Suprapubic skin (tissue), 4 donors: ENCODE results near the gene DAGLB. TPM values are rescaled to one million over a fixed set of nuclear protein-coding genes. Genes with fewer than 3 reads are reported as not detected.
"Not testable (repeated sequence)": the region's sequence is repeated elsewhere in the genome, so short reads cannot be mapped to it uniquely, and the experiment has no call there.

Experiments
- DNase-seq, 2 donors: peaks; one replicate each; pipeline ENCODE4 v3.0.0-alpha.2; 2019; ENCODE audit warnings: low spot score in 2 of 2
- H3K27ac ChIP-seq: fragments of 200-600 bp; sonication (generic); one replicate; pipeline ENCODE4 v1.5.1; 2019
- H3K27me3 ChIP-seq: fragments of 200-600 bp; sonication (generic); one replicate; pipeline ENCODE4 v1.5.1; 2019
- H3K36me3 ChIP-seq: fragments of 200-600 bp; sonication (generic); one replicate; pipeline ENCODE4 v1.5.1; 2019
- H3K4me1 ChIP-seq: fragments of 200-600 bp; sonication (generic); one replicate; pipeline ENCODE4 v1.5.1; 2019
- H3K4me3 ChIP-seq: fragments of 200-600 bp; sonication (generic); one replicate; pipeline ENCODE4 v1.5.1; 2019; ENCODE audit warnings: mild to moderate bottlenecking
- H3K9me3 ChIP-seq: fragments of 200-600 bp; sonication (generic); one replicate; pipeline ENCODE4 v1.5.1; 2019
- CTCF ChIP-seq, 2 donors: fragments of 200-600 bp in 1 of 2; fragments of 450-650 bp in 1 of 2; sonication (generic) in 1 of 2; IDR thresholded peaks; one replicate each; pipeline ENCODE4 v1.5.1; 2016 to 2019; ENCODE audit warnings: antibody characterized with exemption in 2 of 2, mild to moderate bottlenecking in 1 of 2, moderate library complexity in 1 of 2
- EP300 ChIP-seq: sonication (generic); formaldehyde crosslinking; IDR thresholded peaks from one replicate; pipeline ENCODE4 v1.6.1; 2017; ENCODE audit warnings: antibody characterized with exemption
- POLR2A ChIP-seq, 2 donors: fragments of 450-650 bp; IDR thresholded peaks; one replicate each; pipeline ENCODE4 v1.6.1; 2017; ENCODE audit warnings: antibody characterized with exemption in 2 of 2, mild to moderate bottlenecking in 2 of 2, moderate library complexity in 2 of 2
- POLR2AphosphoS5 ChIP-seq, 3 donors: sonication (generic); formaldehyde crosslinking; IDR thresholded peaks; one replicate each; pipeline ENCODE4 v1.6.1; 2017; ENCODE audit warnings: antibody characterized with exemption in 3 of 3
- WGBS: methylation state at CpG from one replicate; pipeline ENCODE4 v1.1.5; 2018; 5-methylcytosine and 5-hydroxymethylcytosine counted together
- total RNA-seq, 4 donors: library from RNA; depleted of rRNA; stranded (reverse); fragments of >200 nt; gene quantifications; one replicate each; pipeline ENCODE4 v1.1.0, GENCODE V29; 2016

DAGLB gene
- total RNA-seq, 4 donors from 2014 or later: 19.0 to 61.2 (median 22.0) TPM

- TF ChIP-seq CTCF (IDR thresholded peaks at IDR 0.05) (no peak), POLR2AphosphoS5 (IDR thresholded peaks at IDR 0.05) (no peak)
- Histone ChIP-seq H3K4me3 (peak overlapping the region; percentile 14), H3K4me1 (peaks cover 77% of the 10 kb centered on the region), H3K27ac (peak overlapping the region; percentile 72), H3K27me3 (no peaks in the 10 kb centered on the region), H3K36me3 (peaks cover 34% of the 10 kb centered on the region), H3K9me3 (no peaks in the 10 kb centered on the region)
- 26% methylated on average over 10 of the region's 12 CpGs for WGBS
- DNase-seq: no peak
Observed at GRCh38 chr7:6398943-6399342, 48.8 kb downstream of the DAGLB start.

GRCh38 chr7:6397759-6398495 is 49.8 kb downstream of the DAGLB start:
- not testable (repeated sequence) for H3K27me3 ChIP-seq, H3K4me3 ChIP-seq, H3K9me3 ChIP-seq, DNase-seq
- 66% methylated on average over 13 of the region's 15 CpGs for WGBS
- H3K36me3 ChIP-seq: peaks cover 26% of the 10 kb centered on the region
- peak overlapping the region; percentile 42 for H3K27ac ChIP-seq
- H3K4me1 ChIP-seq: peaks cover 81% of the 10 kb centered on the region

GRCh38 chr7:6395898-6396595 is 51.7 kb downstream of the DAGLB start:
- Histone ChIP-seq H3K9me3 (no peaks in the 10 kb centered on the region), H3K4me3 (peak overlapping the region; percentile 6), H3K27ac (peak overlapping the region; percentile 65), H3K4me1 (peaks cover 90% of the 10 kb centered on the region), H3K27me3 (no peaks in the 10 kb centered on the region), H3K36me3 (peaks cover 17% of the 10 kb centered on the region)
- no peak for TF ChIP-seq POLR2AphosphoS5 (IDR thresholded peaks at IDR 0.05)
- DNase-seq: no peak
- 60% methylated on average over 23 of the region's 23 CpGs for WGBS

GRCh38 chr7:6394114-6394513 is 53.6 kb downstream of the DAGLB start:
- Histone ChIP-seq H3K9me3 (no peaks in the 10 kb centered on the region), H3K27me3 (no peaks in the 10 kb centered on the region), H3K4me1 (peaks cover 80% of the 10 kb centered on the region), H3K27ac (peak overlapping the region; percentile 90), H3K36me3 (peaks cover 28% of the 10 kb centered on the region), H3K4me3 (no peak overlapping the region)
- DNase-seq: no peak
- TF ChIP-seq CTCF (IDR thresholded peaks at IDR 0.05) (no peak), POLR2AphosphoS5 (IDR thresholded peaks at IDR 0.05) (no peak), EP300 (no peak), POLR2A (IDR thresholded peaks at IDR 0.05) (no peak)
- 87% methylated on average over 6 of the region's 6 CpGs for WGBS

GRCh38 chr7:6393667-6394056 is 54.1 kb downstream of the DAGLB start:
- peaks cover 32% of the 10 kb centered on the region for H3K36me3 ChIP-seq
- no peak for TF ChIP-seq POLR2AphosphoS5 (IDR thresholded peaks at IDR 0.05)
- no peak for TF ChIP-seq EP300
- no peak for TF ChIP-seq CTCF (IDR thresholded peaks at IDR 0.05)
- TF ChIP-seq POLR2A (IDR thresholded peaks at IDR 0.05): no peak

More at GRCh38 chr7:6393667-6394056, 54.1 kb downstream of the DAGLB start:
- Histone ChIP-seq H3K27me3 (no peaks in the 10 kb centered on the region), H3K27ac (peak overlapping the region; percentile 90), H3K9me3 (no peaks in the 10 kb centered on the region), H3K4me1 (peaks cover 75% of the 10 kb centered on the region), H3K4me3 (no peak overlapping the region)
- DNase-seq: no peak
- 74% methylated on average over 3 of the region's 3 CpGs for WGBS
